HEK293 (cell line): ENCODE measurements around the gene FAM162B.

Source experiments
- CTCF ChIA-PET: fragments of 350-600 bp; formaldehyde crosslinking; extraction: SDS; loops from one replicate; lab custom pipeline; 2021; ENCODE audit warnings: antibody characterized with exemption; lab: Yijun Ruan, JAX
- POLR2A ChIA-PET: fragments of 300-600 bp; formaldehyde crosslinking; extraction: SDS; loops from one replicate; lab custom pipeline; 2020; ENCODE audit warnings: antibody characterized with exemption, inconsistent platforms; lab: Yijun Ruan, JAX
- H3K27ac ChIP-seq: fragments of 200-500 bp; sonication (Bioruptor generic); 2 replicates; pipeline ENCODE4 v1.5.1; 2014; ENCODE audit warnings: low read depth, low read length, control low read depth, inconsistent platforms; ENCODE audit errors: extremely low read depth
- H3K36me3 ChIP-seq, 2 experiments: fragments of 200-500 bp in 1 of 2; sonication (Bioruptor generic) in 1 of 2; 1 replicate in 1 of 2; 2 replicates in 1 of 2; pipeline ENCODE4 v1.5.1; 2014 to 2017; ENCODE audit warnings: inconsistent platforms in 2 of 2, low read length in 2 of 2; ENCODE audit not compliant: control insufficient read depth in 2 of 2, insufficient read depth in 1 of 2
- H3K4me1 ChIP-seq: fragments of 200-500 bp; sonication (Bioruptor generic); 2 replicates; pipeline ENCODE4 v1.5.1; 2014; ENCODE audit warnings: mild to moderate bottlenecking, low read length, inconsistent platforms; ENCODE audit not compliant: control insufficient read depth, insufficient read depth
- H3K4me3 ChIP-seq: 2 replicates; pipeline ENCODE4 v1.5.1; 2011; ENCODE audit warnings: low read depth, mild to moderate bottlenecking, control low read depth, low read length, moderate library complexity
- H3K9me3 ChIP-seq: fragments of 200-500 bp; sonication (Bioruptor generic); 2 replicates; pipeline ENCODE4 v1.5.1; 2014; ENCODE audit warnings: low read depth, low read length, inconsistent platforms; ENCODE audit not compliant: control insufficient read depth, insufficient read depth
- AEBP2 ChIP-seq: fragments of 450-650 bp; formaldehyde crosslinking; IDR thresholded peaks from 2 replicates; pipeline ENCODE4 v1.5.1; 2016; ENCODE audit warnings: missing biosample characterization, missing genetic modification characterization, borderline replicate concordance
- BCL11A ChIP-seq: fragments of 450-650 bp; formaldehyde crosslinking; IDR thresholded peaks from 2 replicates; pipeline ENCODE4 v1.5.1; 2016; ENCODE audit warnings: low read depth, missing biosample characterization, missing genetic modification characterization
- GLIS1 ChIP-seq: fragments of 450-650 bp; formaldehyde crosslinking; IDR thresholded peaks from 2 replicates; pipeline ENCODE4 v1.5.1; 2016; ENCODE audit warnings: missing biosample characterization, missing genetic modification characterization
- HIC1 ChIP-seq: fragments of 450-650 bp; formaldehyde crosslinking; IDR thresholded peaks from 2 replicates; pipeline ENCODE4 v1.5.1; 2016; ENCODE audit warnings: missing biosample characterization, missing genetic modification characterization
- HOXA7 ChIP-seq: sonication (generic); formaldehyde crosslinking; IDR thresholded peaks from 2 replicates; pipeline ENCODE4 v1.8.1; 2022; ENCODE audit warnings: missing genetic modification reagents, borderline replicate concordance
- HOXC10 ChIP-seq: sonication (generic); formaldehyde crosslinking; IDR thresholded peaks from 2 replicates; pipeline ENCODE4 v1.8.1; 2023; ENCODE audit warnings: mild to moderate bottlenecking, missing genetic modification reagents
- MEIS1 ChIP-seq: sonication (generic); formaldehyde crosslinking; IDR thresholded peaks from 2 replicates; pipeline ENCODE4 v1.8.1; 2022; ENCODE audit warnings: missing genetic modification reagents, mild to moderate bottlenecking, borderline replicate concordance
- SCRT1 ChIP-seq: fragments of 450-650 bp; formaldehyde crosslinking; IDR thresholded peaks from 2 replicates; pipeline ENCODE4 v1.5.1; 2016; ENCODE audit warnings: missing biosample characterization, missing genetic modification characterization, borderline replicate concordance
- SCRT2 ChIP-seq: fragments of 450-650 bp; formaldehyde crosslinking; IDR thresholded peaks from 2 replicates; pipeline ENCODE4 v1.5.1; 2016; ENCODE audit warnings: missing biosample characterization, missing genetic modification characterization
- SP7 ChIP-seq: fragments of 450-650 bp; formaldehyde crosslinking; IDR thresholded peaks from 2 replicates; pipeline ENCODE4 v1.5.1; 2016; ENCODE audit warnings: missing biosample characterization, missing genetic modification characterization
- ZNF18 ChIP-seq: fragments of 450-650 bp; formaldehyde crosslinking; IDR thresholded peaks from 2 replicates; pipeline ENCODE4 v1.5.1; 2016; ENCODE audit warnings: missing biosample characterization, missing genetic modification characterization
- ZNF2 ChIP-seq: fragments of 450-650 bp; formaldehyde crosslinking; IDR thresholded peaks from 2 replicates; pipeline ENCODE4 v1.5.1; 2016; ENCODE audit warnings: missing biosample characterization, missing genetic modification characterization
- ZNF223 ChIP-seq: fragments of 450-650 bp; formaldehyde crosslinking; IDR thresholded peaks from 2 replicates; pipeline ENCODE4 v1.5.1; 2016; ENCODE audit warnings: missing biosample characterization, missing genetic modification characterization
- ZNF24 ChIP-seq: fragments of 450-650 bp; formaldehyde crosslinking; IDR thresholded peaks from 2 replicates; pipeline ENCODE4 v1.5.1; 2016; ENCODE audit warnings: missing biosample characterization, missing genetic modification characterization
- ZNF311 ChIP-seq: fragments of 450-650 bp; formaldehyde crosslinking; IDR thresholded peaks from 2 replicates; pipeline ENCODE4 v1.5.1; 2017; ENCODE audit warnings: missing biosample characterization, missing genetic modification characterization, borderline replicate concordance
- ZNF350 ChIP-seq: fragments of 450-650 bp; formaldehyde crosslinking; IDR thresholded peaks from 2 replicates; pipeline ENCODE4 v1.5.0; 2017; ENCODE audit warnings: missing biosample characterization, mild to moderate bottlenecking, missing genetic modification characterization
- ZNF354C ChIP-seq: fragments of 450-650 bp; formaldehyde crosslinking; IDR thresholded peaks from 2 replicates; pipeline ENCODE4 v1.5.1; 2016; ENCODE audit warnings: missing biosample characterization, missing genetic modification characterization, low read depth, borderline replicate concordance
- ZNF423 ChIP-seq: fragments of 450-650 bp; formaldehyde crosslinking; IDR thresholded peaks from 2 replicates; pipeline ENCODE4 v1.5.1; 2016; ENCODE audit warnings: missing biosample characterization, missing genetic modification characterization
- ZNF48 ChIP-seq: fragments of 450-650 bp; formaldehyde crosslinking; IDR thresholded peaks from 2 replicates; pipeline ENCODE4 v1.5.1; 2016; ENCODE audit warnings: missing biosample characterization, missing genetic modification characterization
- ZNF549 ChIP-seq: fragments of 450-650 bp; IDR thresholded peaks from 2 replicates; pipeline ENCODE4 v1.5.1; 2018; ENCODE audit warnings: missing biosample characterization, missing genetic modification characterization, mild to moderate bottlenecking, inconsistent platforms, moderate library complexity
- ZNF555 ChIP-seq: fragments of 450-650 bp; formaldehyde crosslinking; conservative IDR thresholded peaks from 2 replicates; pipeline ENCODE4 v1.5.1; 2017; ENCODE audit warnings: missing biosample characterization, mild to moderate bottlenecking, missing genetic modification characterization, inconsistent platforms
- ZNF571 ChIP-seq: fragments of 450-650 bp; formaldehyde crosslinking; IDR thresholded peaks from 2 replicates; pipeline ENCODE4 v1.5.0; 2017; ENCODE audit warnings: missing biosample characterization, missing genetic modification characterization
- ZSCAN16 ChIP-seq: fragments of 450-650 bp; formaldehyde crosslinking; IDR thresholded peaks from 2 replicates; pipeline ENCODE4 v1.5.1; 2016; ENCODE audit warnings: missing biosample characterization, missing genetic modification characterization
- ZSCAN18 ChIP-seq: fragments of 450-650 bp; formaldehyde crosslinking; IDR thresholded peaks from 2 replicates; pipeline ENCODE4 v1.5.1; 2016; ENCODE audit warnings: missing biosample characterization, missing genetic modification characterization
- TF ChIP-seq, protein P1 (sequence below): fragments of 450-650 bp; formaldehyde crosslinking; IDR thresholded peaks from 2 replicates; pipeline ENCODE4 v1.5.1; 2016; ENCODE audit warnings: missing biosample characterization, missing genetic modification characterization

FAM162B gene

DNA sequence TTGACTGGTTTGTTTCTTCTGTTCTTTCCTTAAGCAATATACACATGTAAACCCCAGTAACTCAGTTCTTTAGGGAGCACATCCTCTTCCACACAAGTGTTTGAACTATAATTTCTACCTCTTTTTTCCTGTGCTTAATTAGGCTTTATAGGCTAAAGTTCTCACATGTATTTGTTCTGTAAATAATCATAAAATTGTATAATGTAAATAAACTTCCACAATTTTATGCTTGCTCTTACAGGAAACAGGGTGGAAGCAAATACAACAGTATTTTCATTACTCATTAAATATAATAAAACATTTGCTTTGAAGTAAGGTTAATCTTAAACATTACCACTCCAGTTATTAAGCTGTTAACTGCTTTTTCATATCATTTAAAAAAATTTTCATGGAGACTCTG lies 36.5 kb upstream of the FAM162B start (continued):
- TF ChIP-seq, protein P1, sequence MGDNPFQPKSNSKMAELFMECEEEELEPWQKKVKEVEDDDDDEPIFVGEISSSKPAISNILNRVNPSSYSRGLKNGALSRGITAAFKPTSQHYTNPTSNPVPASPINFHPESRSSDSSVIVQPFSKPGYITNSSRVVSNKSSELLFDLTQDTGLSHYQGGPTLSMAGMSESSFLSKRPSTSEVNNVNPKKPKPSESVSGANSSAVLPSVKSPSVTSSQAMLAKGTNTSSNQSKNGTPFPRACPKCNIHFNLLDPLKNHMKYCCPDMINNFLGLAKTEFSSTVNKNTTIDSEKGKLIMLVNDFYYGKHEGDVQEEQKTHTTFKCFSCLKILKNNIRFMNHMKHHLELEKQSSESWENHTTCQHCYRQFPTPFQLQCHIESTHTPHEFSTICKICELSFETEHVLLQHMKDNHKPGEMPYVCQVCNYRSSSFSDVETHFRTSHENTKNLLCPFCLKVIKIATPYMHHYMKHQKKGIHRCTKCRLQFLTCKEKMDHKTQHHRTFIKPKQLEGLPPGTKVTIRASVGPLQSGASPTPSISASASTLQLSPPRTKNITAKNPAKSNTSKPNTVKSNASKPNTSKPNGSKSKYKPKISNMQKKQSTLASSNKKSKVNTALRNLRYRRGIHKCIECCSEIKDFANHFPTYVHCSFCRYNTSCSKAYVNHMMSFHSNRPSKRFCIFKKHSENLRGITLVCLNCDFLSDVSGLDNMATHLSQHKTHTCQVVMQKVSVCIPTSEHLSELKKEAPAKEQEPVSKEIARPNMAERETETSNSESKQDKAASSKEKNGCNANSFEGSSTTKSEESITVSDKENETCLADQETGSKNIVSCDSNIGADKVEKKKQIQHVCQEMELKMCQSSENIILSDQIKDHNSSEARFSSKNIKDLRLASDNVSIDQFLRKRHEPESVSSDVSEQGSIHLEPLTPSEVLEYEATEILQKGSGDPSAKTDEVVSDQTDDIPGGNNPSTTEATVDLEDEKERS (tag by site-specific recombination), result no peak
- TF ChIP-seq, all 188 proteins: peak for 0

GRCh38 chr6:116799945-116800344 lies 34.4 kb upstream of the FAM162B start:
- H3K9me3 ChIP-seq, result no peaks in the 10 kb centered on the region
- no peaks in the 10 kb centered on the region for H3K36me3 ChIP-seq
- POLR2A ChIA-PET, result no interaction called here
- H3K27ac ChIP-seq, result no peak overlapping the region
- CTCF ChIA-PET, result no interaction called here
- H3K4me3 ChIP-seq, result no peak overlapping the region
- no peaks in the 10 kb centered on the region for H3K4me1 ChIP-seq
- TF ChIP-seq ZSCAN18 (tag by site-specific recombination), result no peak
- TF ChIP-seq ZNF549 (tag by site-specific recombination), result no peak
- no peak for TF ChIP-seq GLIS1 (tag by site-specific recombination)
- TF ChIP-seq ZNF24, result no peak
- TF ChIP-seq ZNF354C (tag by site-specific recombination), result no peak
- TF ChIP-seq SP7 (tag by site-specific recombination), result no peak
- no peak for TF ChIP-seq BCL11A (tag by site-specific recombination)
- TF ChIP-seq ZNF311 (tag by site-specific recombination), result no peak
- no peak for TF ChIP-seq ZNF18 (tag by site-specific recombination)
- no peak for TF ChIP-seq HIC1 (tag by site-specific recombination)
- no peak for TF ChIP-seq ZSCAN16 (tag by site-specific recombination)
- no peak for TF ChIP-seq AEBP2 (tag by site-specific recombination)

- Histone ChIP-seq H3K27ac (no peak overlapping the region), H3K4me1 (no peaks in the 10 kb centered on the region), H3K9me3 (no peaks in the 10 kb centered on the region), H3K4me3 (no peak overlapping the region), H3K36me3 (no peaks in the 10 kb centered on the region)
- ChIA-PET POLR2A (no interaction called here), CTCF (interaction anchor here (0.9 kb wide), 1 partner anchor 469 kb away, joined by 3 read pairs; no protein-coding TSS in a partner anchor)
- TF ChIP-seq HOXA7 (CRISPR knock-in tag), result no peak
- no peak for TF ChIP-seq ZNF350 (tag by site-specific recombination)
- no peak for TF ChIP-seq ZNF555 (tag by site-specific recombination)
- TF ChIP-seq HOXC10 (CRISPR knock-in tag), result no peak
- no peak for TF ChIP-seq SCRT2
- TF ChIP-seq MEIS1, result no peak
- TF ChIP-seq ZNF354C (tag by site-specific recombination), result no peak
- TF ChIP-seq ZNF48, result no peak
- TF ChIP-seq ZNF423 (tag by site-specific recombination), result no peak
- no peak for TF ChIP-seq ZNF2 (tag by site-specific recombination)
- no peak for TF ChIP-seq ZNF571 (tag by site-specific recombination)
- no peak for TF ChIP-seq ZNF223 (tag by site-specific recombination)
- TF ChIP-seq SCRT1, result no peak
Observed at GRCh38 chr6:116797585-116797984, 32.1 kb upstream of the FAM162B start.
